Activated CD4-positive, alpha-beta memory T cell treated with anti-CD3 and anti-CD28 coated beads for 36 hours (primary cell): ENCODE results near the gene MED29. TPM values are rescaled to one million over a fixed set of nuclear protein-coding genes. Genes with fewer than 3 reads are reported as not detected.

Experiments used
- CTCF ChIA-PET: fragments of 350-600 bp; sonication (Branson Sonifier 250); formaldehyde crosslinking; loops from one replicate; lab custom pipeline; 2021; ENCODE audit warnings: antibody characterized with exemption, inconsistent platforms; lab: Charles Lee
- POLR2A ChIA-PET: fragments of 350-600 bp; sonication (Branson Sonifier 250); formaldehyde crosslinking; loops from one replicate; lab custom pipeline; 2021; ENCODE audit warnings: antibody characterized with exemption; lab: Charles Lee
- DNase-seq: peaks from one replicate; pipeline ENCODE4 v3.0.0-alpha.2; 2020
- H3K27ac Mint-ChIP-seq: one replicate; pipeline ENCODE4 v1.8.0; 2021; ENCODE audit warnings: mixed read lengths
- H3K27me3 Mint-ChIP-seq: one replicate; pipeline ENCODE4 v1.8.0; 2021; ENCODE audit warnings: mixed read lengths
- H3K36me3 Mint-ChIP-seq: one replicate; pipeline ENCODE4 v1.8.0; 2021; ENCODE audit warnings: mixed read lengths
- H3K4me1 Mint-ChIP-seq: one replicate; pipeline ENCODE4 v1.8.0; 2021; ENCODE audit warnings: low read depth, mixed read lengths
- H3K4me3 Mint-ChIP-seq: one replicate; pipeline ENCODE4 v1.8.0; 2021; ENCODE audit warnings: mild to moderate bottlenecking, mixed read lengths
- H3K9me3 Mint-ChIP-seq: one replicate; pipeline ENCODE4 v1.8.0; 2021; ENCODE audit warnings: mixed read lengths
- intact Hi-C: fragments of 100-400 bp; cut with micrococcal nuclease; formaldehyde crosslinking; loops from one replicate; pipeline ENCODE4 v1.15.1; 2023
- total RNA-seq, 2 experiments: library from RNA; stranded (reverse); gene quantifications; one replicate each; pipeline ENCODE4 v1.2.3, GENCODE V29; 2021

MED29 gene
- total RNA-seq, 2 experiments from 2014 or later, result 22.2 to 26.9 TPM

DNA sequence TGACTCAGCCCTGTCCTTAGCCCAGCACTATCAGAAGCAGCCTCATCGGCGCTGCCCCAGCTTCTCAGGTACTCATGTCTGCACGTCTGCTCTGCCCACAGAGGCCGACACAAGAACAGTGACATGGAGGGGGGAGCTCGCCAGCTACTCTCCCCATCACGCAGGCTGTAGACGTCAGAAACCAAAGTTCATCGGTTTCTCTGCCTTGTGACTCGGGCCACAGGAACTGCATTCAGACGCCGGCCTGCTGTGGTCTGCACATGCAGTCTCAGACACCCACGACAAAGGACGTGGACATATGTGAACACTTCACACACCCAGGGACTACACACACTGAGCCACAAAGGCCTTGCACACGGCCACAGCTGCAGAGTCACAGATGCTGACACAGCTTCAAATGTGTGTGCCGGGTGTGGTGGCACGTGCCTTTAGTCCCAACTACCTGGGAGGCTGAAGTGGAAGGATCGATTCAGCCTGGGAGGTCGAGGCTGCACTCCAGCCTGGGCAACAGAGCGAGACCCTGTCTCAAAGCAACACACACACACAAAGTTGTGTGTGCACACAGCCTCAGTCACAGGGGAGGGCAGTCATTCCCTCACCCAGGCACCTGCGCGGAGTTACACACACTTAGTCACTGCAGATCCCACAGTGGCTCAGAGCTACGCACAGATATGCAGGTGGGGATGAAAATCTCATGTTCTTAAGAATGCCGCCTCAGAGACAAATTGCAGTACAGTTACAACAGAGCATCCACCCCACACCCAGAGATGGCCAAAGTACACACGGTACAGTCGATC is 10.6 kb downstream of the MED29 start:
- Mint-ChIP-seq H3K27ac (peak overlapping the region; percentile 94), H3K36me3 (peaks cover 8% of the 10 kb centered on the region), H3K4me1 (peaks cover 68% of the 10 kb centered on the region), H3K4me3 (peak overlapping the region; percentile 78), H3K9me3 (no peaks in the 10 kb centered on the region), H3K27me3 (no peaks in the 10 kb centered on the region)
- CTCF ChIA-PET, result interaction anchor here (0.7 to 7.6 kb wide), 7 partner anchors 10 to 131 kb away, joined by 3 to 219 read pairs (median 7); partner anchors contain the start of genes EID2B, MED29, PAF1 and PLEKHG2
- DNase-seq, result peak; percentile 94
- POLR2A ChIA-PET, result interaction anchor here (0.8 to 3.9 kb wide), 10 partner anchors 10 to 60 kb away, joined by 3 to 32 read pairs (median 4); partner anchors contain the start of genes MED29, PAF1, PLEKHG2 and RPS16
- intact Hi-C loops, result loop anchor here (1.0 to 5.0 kb wide), 3 partner anchors 29 to 1861 kb away; partner anchors contain the start of gene HNRNPUL1

DNA sequence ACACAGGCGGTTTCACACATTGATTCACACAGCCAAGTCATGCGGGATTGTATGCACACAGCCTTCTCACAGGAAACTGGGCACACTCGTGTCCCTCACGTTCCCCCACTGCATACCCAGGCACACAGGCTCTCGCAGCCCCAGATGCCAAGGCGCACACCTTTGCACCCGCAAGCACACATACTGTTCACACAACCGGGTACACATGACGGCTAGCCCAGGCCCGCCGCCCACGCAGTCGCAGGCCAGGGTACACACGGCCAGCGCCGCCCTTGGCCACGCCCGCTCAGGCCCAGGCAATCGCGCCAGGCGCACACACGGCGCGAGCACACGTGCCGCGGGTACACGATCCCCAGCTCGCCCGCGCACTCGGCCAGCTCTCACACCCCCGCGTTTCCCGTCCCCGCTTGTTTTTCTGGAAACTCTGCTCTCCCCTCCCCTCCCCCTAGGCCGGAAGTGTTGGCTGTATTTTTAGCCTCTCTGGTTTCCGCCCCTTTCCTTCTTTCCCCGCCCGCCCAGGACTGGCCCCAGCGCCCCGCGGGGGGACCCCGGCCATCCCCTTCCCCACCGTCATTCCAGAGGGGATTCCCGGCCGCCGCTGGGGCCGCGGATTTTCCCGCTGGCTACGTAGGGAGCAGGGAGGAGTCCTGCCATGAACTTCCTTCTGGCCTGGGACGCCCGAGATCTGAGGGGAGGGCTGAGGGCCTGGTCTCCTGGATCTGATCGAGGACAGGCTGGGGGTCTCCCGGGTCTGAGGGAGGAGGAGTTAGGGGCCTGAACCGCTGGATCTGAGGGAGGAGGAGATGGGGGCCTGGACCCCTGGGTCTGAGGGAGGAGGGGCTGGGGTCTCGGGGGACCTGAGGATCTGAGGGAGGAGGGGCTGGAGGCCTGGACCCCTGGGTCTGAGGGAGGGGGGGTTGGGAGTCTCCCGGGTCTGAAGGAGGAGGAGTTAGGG is 11.4 kb downstream of the MED29 start:
- peaks cover 62% of the 10 kb centered on the region for H3K4me1 Mint-ChIP-seq
- ChIA-PET POLR2A (interaction anchor here (1.1 to 3.9 kb wide), 9 partner anchors 9 to 43 kb away, joined by 3 to 32 read pairs (median 15); partner anchors contain the start of genes MED29, PAF1, PLEKHG2 and RPS16), CTCF (interaction anchor here (1.0 to 7.6 kb wide), 3 partner anchors 9 to 33 kb away, joined by 3 to 219 read pairs (median 7); partner anchors contain the start of genes PLEKHG2 and RPS16)
- H3K36me3 Mint-ChIP-seq, result peaks cover 16% of the 10 kb centered on the region
- peak overlapping the region; percentile 78 for H3K4me3 Mint-ChIP-seq
- H3K27me3 Mint-ChIP-seq, result no peaks in the 10 kb centered on the region
- H3K9me3 Mint-ChIP-seq, result no peaks in the 10 kb centered on the region
- intact Hi-C loops, result loop anchor here (1.0 to 5.0 kb wide), 3 partner anchors 28 to 1860 kb away; partner anchors contain the start of gene HNRNPUL1
- peak; percentile 94 for DNase-seq
- H3K27ac Mint-ChIP-seq, result peak overlapping the region; percentile 94

DNA sequence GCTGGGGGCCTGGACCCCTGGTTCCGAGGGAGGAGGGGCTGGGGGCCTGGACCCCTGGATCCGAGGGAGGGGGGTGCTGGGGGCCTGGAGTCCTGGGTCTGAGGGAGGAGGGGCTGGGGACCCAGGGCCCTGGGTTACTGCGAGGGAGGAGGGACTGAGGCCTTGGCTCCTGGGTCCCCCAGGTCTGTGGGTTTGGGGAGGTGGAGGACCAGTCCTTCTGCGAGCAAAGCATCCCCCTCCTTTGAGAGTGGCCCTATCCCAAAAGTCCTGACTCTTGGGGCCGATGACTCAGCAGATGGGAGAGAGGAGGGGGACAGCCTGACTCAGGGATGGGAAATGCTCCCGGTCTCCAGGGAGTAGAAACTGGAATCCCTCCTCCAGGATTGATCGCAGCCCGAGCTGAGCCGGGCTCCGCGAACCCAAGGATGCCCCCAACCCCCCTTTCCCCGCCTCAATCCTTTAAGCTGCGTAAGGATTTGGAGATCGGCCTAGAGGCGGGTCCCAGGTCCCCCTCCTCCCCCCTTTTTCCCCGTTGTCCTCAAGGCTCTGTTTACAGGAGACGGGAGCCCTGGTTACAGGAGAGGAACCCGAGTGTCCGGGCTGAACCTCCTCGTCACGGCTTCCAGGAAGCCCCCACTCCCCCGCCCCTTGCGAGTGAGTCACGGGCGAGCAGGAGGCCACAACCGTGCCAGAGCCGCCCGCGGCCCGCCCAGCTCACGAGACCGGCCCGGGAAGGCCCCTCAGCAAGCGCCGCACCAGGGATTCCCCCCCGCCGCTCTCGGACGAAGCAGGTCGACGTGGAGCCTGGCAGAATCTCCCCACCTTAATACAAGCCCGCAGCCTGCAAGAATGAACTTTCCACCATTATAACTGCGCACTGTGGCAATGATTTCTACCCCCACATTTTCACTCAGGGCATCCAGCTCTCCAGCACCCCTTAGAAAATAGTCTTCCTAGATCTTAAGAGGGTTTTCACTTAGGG is 12.4 kb downstream of the MED29 start:
- Mint-ChIP-seq H3K27ac (peak overlapping the region; percentile 94), H3K4me3 (peak overlapping the region; percentile 78), H3K27me3 (no peaks in the 10 kb centered on the region), H3K9me3 (no peaks in the 10 kb centered on the region), H3K36me3 (peaks cover 26% of the 10 kb centered on the region), H3K4me1 (peaks cover 55% of the 10 kb centered on the region)
- intact Hi-C loops, result loop anchor here (5.0 kb wide), 2 partner anchors 551 to 1859 kb away; partner anchors contain the start of gene HNRNPUL1
- CTCF ChIA-PET, result interaction anchor here (0.6 to 1.2 kb wide), 4 partner anchors 8 to 1013 kb away, joined by 3 to 5 read pairs (median 4); partner anchors contain the start of gene PLEKHG2
- POLR2A ChIA-PET, result interaction anchor here (1.0 to 3.9 kb wide), 6 partner anchors 8 to 42 kb away, joined by 4 to 28 read pairs (median 14); partner anchors contain the start of genes MED29, PAF1, PLEKHG2 and RPS16
- peak; percentile 99 for DNase-seq

DNA sequence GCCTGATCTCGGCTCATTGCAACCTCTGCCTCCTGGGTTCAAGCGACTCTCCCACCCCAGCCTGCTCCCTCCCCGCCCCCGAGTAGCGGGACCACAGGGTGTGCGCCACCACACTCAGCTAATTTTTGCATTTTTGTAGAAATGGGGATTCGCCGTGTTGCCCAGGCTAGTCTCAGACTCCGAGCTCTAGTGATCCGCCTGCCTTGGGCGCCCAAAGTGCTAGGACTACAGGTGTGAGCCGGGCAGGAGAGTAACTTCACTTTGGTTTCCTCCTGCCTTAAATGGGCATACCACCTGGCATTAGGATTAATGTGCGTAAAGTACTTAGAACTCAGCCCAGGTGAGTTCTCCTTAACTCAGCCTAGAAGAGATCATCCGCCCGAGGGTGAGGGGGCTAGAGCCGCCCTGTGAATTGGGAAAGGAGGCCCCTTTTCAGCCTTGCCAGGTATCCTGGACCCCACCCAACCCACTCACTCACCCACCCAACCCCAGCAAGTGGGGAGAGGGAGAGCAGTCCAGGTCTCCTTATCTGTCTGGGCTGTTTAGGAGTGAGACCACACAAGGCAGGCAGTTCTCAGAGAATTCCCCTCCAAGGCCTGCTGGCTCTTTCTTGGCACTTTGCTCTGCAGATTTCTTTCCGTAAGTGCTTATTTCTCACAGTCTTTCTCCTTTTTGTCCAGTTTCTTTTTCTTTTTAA is 14.2 kb downstream of the MED29 start:
- ChIA-PET POLR2A (interaction anchor here (2.3 to 3.9 kb wide), 2 partner anchors 30 kb away, joined by 22 read pairs; partner anchors contain the start of gene RPS16), CTCF (interaction anchor here (4.5 kb wide), 1 partner anchor 8 kb away, joined by 54 read pairs; no protein-coding TSS in a partner anchor)
- Mint-ChIP-seq H3K4me1 (peaks cover 44% of the 10 kb centered on the region), H3K4me3 (peak overlapping the region; percentile 85), H3K27me3 (no peaks in the 10 kb centered on the region), H3K27ac (peak overlapping the region; percentile 94), H3K36me3 (peaks cover 30% of the 10 kb centered on the region), H3K9me3 (no peaks in the 10 kb centered on the region)
- intact Hi-C loops, result no loop called here
- DNase-seq, result no peak

DNA sequence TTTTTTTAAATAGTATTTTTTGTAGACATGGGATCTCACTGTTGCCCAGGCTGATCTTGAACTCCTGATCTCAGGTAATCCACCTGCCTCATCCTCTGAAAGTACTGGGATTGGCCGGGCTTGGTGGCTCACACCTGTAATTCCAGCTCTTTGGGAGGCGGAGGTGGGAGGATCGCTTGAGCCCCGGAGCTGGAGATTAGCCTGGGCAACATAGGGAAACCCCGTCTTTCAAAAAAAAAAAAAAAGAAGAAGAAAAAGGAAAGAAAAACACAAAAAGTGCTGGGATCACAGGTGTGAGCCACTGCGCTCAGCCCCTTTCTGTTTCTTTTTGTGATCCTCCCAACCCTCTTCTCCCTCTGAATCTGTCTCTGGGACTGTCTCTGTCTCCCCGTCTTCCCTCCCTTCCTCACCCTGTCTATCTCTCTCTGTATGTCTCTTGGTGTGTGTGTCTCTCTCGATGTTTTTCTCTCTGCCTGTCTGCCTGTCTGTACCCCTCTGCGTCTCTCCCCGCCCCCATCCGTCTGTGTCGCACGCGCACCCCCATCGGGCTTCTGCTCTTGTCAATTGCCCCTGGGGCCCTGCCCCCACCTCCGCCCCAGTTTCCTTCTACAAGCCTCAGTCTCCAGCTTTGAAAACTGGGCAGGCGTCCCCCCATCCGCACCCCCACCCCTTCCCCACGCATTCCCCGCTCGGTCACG is 14.9 kb downstream of the MED29 start:
- intact Hi-C loops, result no loop called here
- H3K4me3 Mint-ChIP-seq, result peak overlapping the region; percentile 85
- peaks cover 45% of the 10 kb centered on the region for H3K4me1 Mint-ChIP-seq
- DNase-seq, result peak; percentile 90
- H3K36me3 Mint-ChIP-seq, result peaks cover 30% of the 10 kb centered on the region
- peak overlapping the region; percentile 94 for H3K27ac Mint-ChIP-seq
- CTCF ChIA-PET, result interaction anchor here (0.7 to 4.5 kb wide), 3 partner anchors 8 to 30 kb away, joined by 4 to 54 read pairs (median 5); partner anchors contain the start of genes MED29, PAF1 and RPS16
- H3K27me3 Mint-ChIP-seq, result no peaks in the 10 kb centered on the region
- POLR2A ChIA-PET, result interaction anchor here (1.1 to 4.0 kb wide), 5 partner anchors 8 to 125 kb away, joined by 3 to 53 read pairs (median 22); partner anchors contain the start of genes MED29, PAF1 and RPS16
- no peaks in the 10 kb centered on the region for H3K9me3 Mint-ChIP-seq

DNA sequence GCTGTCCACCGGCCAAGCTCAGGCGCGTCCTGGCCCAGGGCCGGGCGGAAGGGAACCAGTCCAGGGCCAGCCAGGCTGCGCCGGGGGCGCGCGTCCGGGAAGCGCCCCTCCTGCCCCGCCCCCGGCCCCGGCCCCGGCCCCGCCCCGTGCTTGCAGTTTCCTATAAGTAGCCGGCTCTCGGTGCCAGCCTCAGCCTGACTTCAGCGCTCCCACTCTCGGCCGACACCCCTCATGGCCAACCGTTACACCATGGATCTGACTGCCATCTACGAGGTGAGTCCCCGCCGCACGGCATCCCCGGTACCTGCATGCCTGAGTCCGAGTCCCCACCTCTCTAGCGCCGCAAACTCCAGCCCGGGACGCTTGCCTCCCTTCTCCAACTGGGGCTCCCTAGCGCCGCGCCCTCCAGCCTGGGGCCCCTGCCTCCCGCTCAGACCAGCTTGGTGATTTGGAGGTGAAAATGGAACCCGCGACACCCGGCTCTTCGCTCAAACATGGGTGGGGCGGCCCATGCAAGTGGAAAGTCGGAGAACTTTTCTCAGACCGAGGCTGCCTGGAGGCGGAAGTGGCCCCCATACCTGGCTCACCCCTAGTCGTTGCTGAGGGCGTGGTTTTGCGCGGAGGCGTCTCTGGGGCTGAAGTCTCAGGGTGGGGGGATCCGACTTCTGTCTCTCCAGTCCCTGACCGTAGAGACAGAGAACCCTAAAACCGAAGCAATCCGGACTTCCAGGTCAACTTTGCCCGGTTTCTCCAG is 15.7 kb downstream of the MED29 start, which contains the start of gene ZFP36:
Gene ZFP36, plus strand, starts transcription at position 192 of the 754 bp plus-strand sequence. Its CDS starts 58 bp downstream, at position 250.
- peaks cover 30% of the 10 kb centered on the region for H3K36me3 Mint-ChIP-seq

DNA sequence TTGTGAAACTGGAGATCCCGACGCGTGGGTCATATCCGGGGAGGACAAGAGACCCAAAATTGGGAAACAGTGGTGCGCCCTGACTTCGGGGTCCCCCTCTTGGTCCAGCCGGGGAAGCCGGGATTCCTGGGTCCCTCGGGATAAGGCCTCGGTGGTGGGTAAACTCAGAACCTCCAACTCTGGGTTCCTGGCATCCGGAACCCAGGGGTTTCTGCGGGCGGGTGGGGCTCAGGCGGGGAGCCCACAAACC is 16.2 kb downstream of the MED29 start:
- Mint-ChIP-seq H3K36me3 (peaks cover 33% of the 10 kb centered on the region), H3K4me3 (peak overlapping the region; percentile 85), H3K9me3 (no peaks in the 10 kb centered on the region), H3K27ac (peak overlapping the region; percentile 96), H3K27me3 (peaks cover 3% of the 10 kb centered on the region), H3K4me1 (peaks cover 39% of the 10 kb centered on the region)
- no peak for DNase-seq
- ChIA-PET CTCF (interaction anchor here (1.0 to 4.5 kb wide), 3 partner anchors 9 to 16 kb away, joined by 3 to 54 read pairs (median 5); partner anchors contain the start of genes MED29 and PAF1), POLR2A (interaction anchor here (0.9 to 4.0 kb wide), 6 partner anchors 9 to 124 kb away, joined by 3 to 53 read pairs (median 16); partner anchors contain the start of genes MED29, PAF1 and RPS16)
- intact Hi-C loops, result no loop called here

More for the DNA sequence above, 15.7 kb downstream of the MED29 start, which contains the start of gene ZFP36:
- H3K27me3 Mint-ChIP-seq, result no peaks in the 10 kb centered on the region
- H3K27ac Mint-ChIP-seq, result peak within 1 kb of the TSS; percentile 96
- ChIA-PET POLR2A (interaction anchor here (1.1 to 4.0 kb wide), 5 partner anchors 9 to 124 kb away, joined by 3 to 53 read pairs (median 22); partner anchors contain the start of genes MED29, PAF1 and RPS16), CTCF (interaction anchor here (0.7 to 4.5 kb wide), 4 partner anchors 9 to 29 kb away, joined by 3 to 54 read pairs (median 4); partner anchors contain the start of genes MED29, PAF1 and RPS16)
- intact Hi-C loops, result no loop called here
- no peaks in the 10 kb centered on the region for H3K9me3 Mint-ChIP-seq
- H3K4me1 Mint-ChIP-seq, result peaks cover 44% of the 10 kb centered on the region
- peak within 1 kb of the TSS; percentile 85 for H3K4me3 Mint-ChIP-seq
- DNase-seq, result peak; percentile 93

DNA sequence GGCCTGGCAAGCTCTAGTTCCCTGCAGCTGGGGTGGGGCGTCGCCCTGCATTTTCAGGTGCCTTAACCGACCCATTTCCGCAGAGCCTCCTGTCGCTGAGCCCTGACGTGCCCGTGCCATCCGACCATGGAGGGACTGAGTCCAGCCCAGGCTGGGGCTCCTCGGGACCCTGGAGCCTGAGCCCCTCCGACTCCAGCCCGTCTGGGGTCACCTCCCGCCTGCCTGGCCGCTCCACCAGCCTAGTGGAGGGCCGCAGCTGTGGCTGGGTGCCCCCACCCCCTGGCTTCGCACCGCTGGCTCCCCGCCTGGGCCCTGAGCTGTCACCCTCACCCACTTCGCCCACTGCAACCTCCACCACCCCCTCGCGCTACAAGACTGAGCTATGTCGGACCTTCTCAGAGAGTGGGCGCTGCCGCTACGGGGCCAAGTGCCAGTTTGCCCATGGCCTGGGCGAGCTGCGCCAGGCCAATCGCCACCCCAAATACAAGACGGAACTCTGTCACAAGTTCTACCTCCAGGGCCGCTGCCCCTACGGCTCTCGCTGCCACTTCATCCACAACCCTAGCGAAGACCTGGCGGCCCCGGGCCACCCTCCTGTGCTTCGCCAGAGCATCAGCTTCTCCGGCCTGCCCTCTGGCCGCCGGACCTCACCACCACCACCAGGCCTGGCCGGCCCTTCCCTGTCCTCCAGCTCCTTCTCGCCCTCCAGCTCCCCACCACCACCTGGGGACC is 16.6 kb downstream of the MED29 start:
- peaks cover 32% of the 10 kb centered on the region for H3K36me3 Mint-ChIP-seq
- DNase-seq, result peak; percentile 79
- CTCF ChIA-PET, result interaction anchor here (1.0 to 4.5 kb wide), 3 partner anchors 10 to 17 kb away, joined by 3 to 54 read pairs (median 3); partner anchors contain the start of genes MED29 and PAF1
- H3K9me3 Mint-ChIP-seq, result no peaks in the 10 kb centered on the region
- peaks cover 3% of the 10 kb centered on the region for H3K27me3 Mint-ChIP-seq
- POLR2A ChIA-PET, result interaction anchor here (0.9 to 4.0 kb wide), 6 partner anchors 10 to 123 kb away, joined by 3 to 53 read pairs (median 16); partner anchors contain the start of genes MED29, PAF1 and RPS16
- peaks cover 38% of the 10 kb centered on the region for H3K4me1 Mint-ChIP-seq
- intact Hi-C loops, result no loop called here
- H3K27ac Mint-ChIP-seq, result peak overlapping the region; percentile 96
- peak overlapping the region; percentile 85 for H3K4me3 Mint-ChIP-seq
